ENCODE measurements around the gene KRT31.
"Not testable (repeated sequence)": the region's sequence is repeated elsewhere in the genome, so short reads cannot be mapped to it uniquely, and the experiment has no call there.

The KRT31 gene
- total RNA-seq = 0 reads per million in 2 donors

- no peak for DNase-seq
Measured at GRCh38 chr17:41396996-41397660, at the start of gene KRT31. Gene KRT31, minus strand, starts transcription at chr17:41397608. Its CDS starts 69 bp downstream, at chr17:41397539.

- no peak for DNase-seq
Measured at GRCh38 chr17:41446806-41447205, 49.4 kb upstream of the KRT31 start.

- no peak for DNase-seq
Measured at GRCh38 chr17:41444640-41445039, 47.2 kb upstream of the KRT31 start.

- no peak for DNase-seq
Measured at GRCh38 chr17:41444186-41444585, 46.8 kb upstream of the KRT31 start.

GRCh38 chr17:41442739-41443138 lies 45.3 kb upstream of the KRT31 start:
- DNase-seq = no peak

GRCh38 chr17:41440531-41441033 lies 43.2 kb upstream of the KRT31 start, which contains the start of gene KRT38:
Gene KRT38, minus strand, starts transcription at chr17:41440983. Its CDS starts 62 bp downstream, at chr17:41440921.
- DNase-seq = no peak

GRCh38 chr17:41439375-41439774 lies 42.0 kb upstream of the KRT31 start:
- DNase-seq = no peak

- no peak for DNase-seq
Measured at GRCh38 chr17:41437769-41438168, 40.4 kb upstream of the KRT31 start.

- DNase-seq = no peak
Measured at GRCh38 chr17:41437254-41437653, 39.8 kb upstream of the KRT31 start.

GRCh38 chr17:41434415-41434814 lies 37.0 kb upstream of the KRT31 start:
- no peak for DNase-seq

GRCh38 chr17:41434005-41434404 lies 36.6 kb upstream of the KRT31 start:
- no peak for DNase-seq

- DNase-seq = no peak
Measured at GRCh38 chr17:41433586-41433985, 36.2 kb upstream of the KRT31 start.

GRCh38 chr17:41430376-41430775 lies 33.0 kb upstream of the KRT31 start:
- not testable (repeated sequence) for DNase-seq

GRCh38 chr17:41429667-41430066 lies 32.3 kb upstream of the KRT31 start:
- DNase-seq = no peak

- DNase-seq = no peak
Measured at GRCh38 chr17:41428591-41429291, 31.3 kb upstream of the KRT31 start.

GRCh38 chr17:41424111-41424635 lies 26.8 kb upstream of the KRT31 start, which contains the start of gene KRT37:
Gene KRT37, minus strand, starts transcription at chr17:41424585. Its CDS starts 62 bp downstream, at chr17:41424523.
- no peak for DNase-seq

- not testable (repeated sequence) for DNase-seq
Measured at GRCh38 chr17:41422586-41422985, 25.2 kb upstream of the KRT31 start.

GRCh38 chr17:41421617-41422016 lies 24.2 kb upstream of the KRT31 start:
- no peak for DNase-seq

- DNase-seq = no peak
Measured at GRCh38 chr17:41421116-41421515, 23.7 kb upstream of the KRT31 start.

GRCh38 chr17:41420134-41420533 lies 22.7 kb upstream of the KRT31 start:
- no peak for DNase-seq

GRCh38 chr17:41419716-41420115 lies 22.3 kb upstream of the KRT31 start:
- DNase-seq = no peak

GRCh38 chr17:41418116-41418860 lies 20.9 kb upstream of the KRT31 start:
- DNase-seq = no peak

GRCh38 chr17:41417576-41418015 lies 20.2 kb upstream of the KRT31 start:
- no peak for DNase-seq
